ENCODE data around the gene ACSF3.

The ACSF3 gene

DNA sequence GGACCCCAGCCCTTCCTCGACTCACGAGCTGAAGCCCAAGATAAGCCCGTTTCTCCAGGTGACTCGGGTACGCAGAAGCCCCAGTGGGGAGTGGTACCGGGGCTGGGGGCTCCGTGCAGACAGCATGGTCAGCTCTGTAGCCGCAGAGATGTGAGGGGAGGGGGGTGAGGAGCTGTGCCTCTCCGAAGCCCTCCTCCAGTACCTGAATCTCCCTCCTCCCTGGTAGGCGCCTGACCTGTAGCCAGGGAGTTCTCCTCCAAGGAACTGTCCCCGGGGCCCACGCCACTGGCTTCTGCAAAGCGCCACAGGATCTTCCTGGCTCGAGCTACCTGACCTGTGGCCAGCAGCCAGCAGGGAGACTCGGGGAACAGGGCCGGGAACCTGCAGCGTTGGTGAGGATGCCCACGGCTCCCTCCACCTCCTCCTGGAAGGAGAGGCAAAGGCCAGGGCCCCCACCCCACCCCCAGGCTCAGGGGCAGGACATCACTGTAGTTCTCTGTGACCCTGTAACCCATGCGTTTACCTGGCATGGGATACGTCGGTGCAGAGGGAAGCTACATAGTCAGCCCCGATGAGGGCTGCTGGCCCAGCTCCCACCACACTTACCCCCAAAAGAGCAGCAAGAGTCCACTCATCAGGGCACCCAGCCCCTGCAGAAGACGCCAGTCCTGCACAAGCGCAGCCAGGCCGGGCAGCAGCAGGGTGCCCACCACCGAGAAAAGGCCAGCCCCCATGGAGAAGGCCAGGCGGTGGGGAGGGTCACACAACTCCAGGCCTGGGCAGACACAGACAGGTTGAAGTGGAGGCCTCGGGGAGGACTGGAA, 105.0 kb downstream of the ACSF3 start:
- intact Hi-C loops (cut with DNase I), result no loop called here
- no peak for DNase-seq

DNA sequence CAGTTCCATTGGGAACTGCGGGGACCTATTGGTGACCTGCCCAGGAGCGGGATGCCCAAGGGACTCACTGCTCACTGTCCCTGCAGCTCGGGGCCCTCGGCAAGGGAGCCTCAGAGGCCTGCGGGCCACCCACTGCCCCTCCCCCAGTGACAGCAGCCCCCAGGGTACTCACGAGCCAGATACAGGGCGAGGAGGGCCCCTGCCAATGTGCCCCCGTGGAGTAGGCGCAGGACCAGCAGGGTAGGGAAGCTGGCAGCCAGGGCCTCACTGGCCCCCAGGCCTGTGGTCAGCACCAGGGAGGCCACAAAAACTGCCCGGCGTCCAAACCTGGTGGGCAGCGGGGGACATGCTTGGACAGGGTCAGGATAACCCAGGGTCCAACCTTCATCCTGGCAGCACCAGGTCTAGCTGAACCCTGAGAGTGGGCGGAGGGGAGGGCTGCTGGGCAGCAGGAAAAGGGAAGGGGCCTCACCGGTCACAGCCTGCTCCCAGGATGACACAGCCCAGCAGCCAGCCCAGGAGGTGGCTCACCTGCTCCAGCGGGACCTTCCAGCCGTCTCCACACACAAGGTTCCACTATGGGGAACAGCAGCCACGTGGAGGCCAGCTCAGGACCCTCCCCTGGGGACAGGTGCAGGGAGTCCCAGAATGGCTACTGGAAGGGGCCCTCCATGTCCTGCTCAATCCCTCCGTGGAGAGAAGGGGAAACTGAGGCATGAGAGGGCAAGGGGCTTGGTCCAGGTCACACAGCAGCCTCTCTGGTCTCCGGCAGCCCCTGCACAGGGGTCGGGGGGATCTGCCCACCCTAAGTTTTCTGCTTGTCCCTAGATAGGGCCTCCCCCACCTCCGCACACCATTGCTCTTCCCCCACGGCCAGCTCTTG, 105.8 kb downstream of the ACSF3 start:
- intact Hi-C loops (cut with DNase I), result no loop called here
- no peak for DNase-seq

DNA sequence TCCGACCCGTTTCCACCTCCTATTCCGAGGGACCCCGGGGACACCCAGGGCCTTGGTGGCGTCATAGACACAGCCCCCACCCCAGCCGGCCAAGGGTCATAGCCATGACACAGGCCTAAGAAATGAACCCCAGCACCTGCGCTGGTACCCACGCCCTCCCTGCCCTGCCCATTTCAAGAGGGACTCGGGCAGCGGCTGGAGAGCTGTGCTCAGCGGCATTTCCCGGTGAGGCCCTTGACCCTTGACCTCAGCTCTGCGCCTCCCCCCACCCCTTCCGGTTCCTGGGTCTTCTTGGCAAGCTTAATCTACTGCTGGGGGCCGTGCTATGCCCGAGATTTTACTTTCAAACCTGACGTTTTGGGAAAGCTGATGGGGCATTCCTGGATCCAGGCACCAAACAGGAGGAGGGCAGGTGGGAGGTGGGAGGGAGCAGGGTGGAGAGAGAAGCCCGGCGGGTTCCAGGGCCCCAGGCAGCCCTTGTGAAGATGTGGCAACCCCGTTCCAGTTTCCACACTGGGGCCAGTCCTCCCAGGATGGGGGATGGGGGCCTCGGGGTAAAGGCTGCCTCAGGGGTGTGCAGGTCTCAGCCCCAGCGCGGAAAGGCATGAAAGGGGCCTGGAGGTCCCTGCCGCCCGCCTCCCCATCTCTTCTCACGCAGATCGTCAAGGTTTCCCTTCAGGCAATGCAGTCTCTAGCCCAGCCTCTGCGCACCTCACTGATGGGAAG, 106.6 kb downstream of the ACSF3 start, which contains the start of gene SLC22A31:
TSS of gene SLC22A31 (minus strand) at position 414 of the 726 bp plus-strand sequence. CDS start at position 378, 36 bp downstream.
- no peak for DNase-seq
- intact Hi-C loops (cut with DNase I), result no loop called here

DNA sequence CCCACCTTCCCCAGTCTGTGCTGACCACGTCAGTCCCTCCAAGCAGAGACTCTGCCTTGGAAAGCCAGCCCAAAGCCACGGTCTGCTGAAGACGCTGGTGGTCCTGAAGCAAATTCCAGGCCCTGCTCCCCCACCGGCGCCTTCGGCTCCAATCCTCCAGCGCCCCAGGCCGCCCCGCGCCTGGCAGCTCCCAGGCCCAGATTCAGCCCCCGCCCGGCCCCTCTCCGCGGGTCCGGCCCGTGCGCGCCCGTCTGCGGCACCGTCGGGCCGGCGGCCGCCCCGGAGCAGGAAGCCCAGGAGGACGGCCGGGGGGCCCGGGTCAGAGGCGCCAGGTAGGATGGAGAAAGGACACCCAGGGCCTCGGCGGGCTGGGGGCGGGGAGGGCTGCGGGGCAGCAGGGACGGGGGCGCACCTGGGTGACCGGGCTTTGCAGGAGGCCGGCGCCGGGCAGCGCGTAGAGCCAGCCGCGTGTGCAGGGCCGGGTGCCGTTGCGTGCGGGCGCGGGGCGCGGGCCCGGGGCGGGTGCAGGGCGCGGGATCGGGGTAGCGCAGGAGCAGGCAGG, 107.3 kb downstream of the ACSF3 start:
- intact Hi-C loops (cut with DNase I), result no loop called here
- DNase-seq, result no peak

DNA sequence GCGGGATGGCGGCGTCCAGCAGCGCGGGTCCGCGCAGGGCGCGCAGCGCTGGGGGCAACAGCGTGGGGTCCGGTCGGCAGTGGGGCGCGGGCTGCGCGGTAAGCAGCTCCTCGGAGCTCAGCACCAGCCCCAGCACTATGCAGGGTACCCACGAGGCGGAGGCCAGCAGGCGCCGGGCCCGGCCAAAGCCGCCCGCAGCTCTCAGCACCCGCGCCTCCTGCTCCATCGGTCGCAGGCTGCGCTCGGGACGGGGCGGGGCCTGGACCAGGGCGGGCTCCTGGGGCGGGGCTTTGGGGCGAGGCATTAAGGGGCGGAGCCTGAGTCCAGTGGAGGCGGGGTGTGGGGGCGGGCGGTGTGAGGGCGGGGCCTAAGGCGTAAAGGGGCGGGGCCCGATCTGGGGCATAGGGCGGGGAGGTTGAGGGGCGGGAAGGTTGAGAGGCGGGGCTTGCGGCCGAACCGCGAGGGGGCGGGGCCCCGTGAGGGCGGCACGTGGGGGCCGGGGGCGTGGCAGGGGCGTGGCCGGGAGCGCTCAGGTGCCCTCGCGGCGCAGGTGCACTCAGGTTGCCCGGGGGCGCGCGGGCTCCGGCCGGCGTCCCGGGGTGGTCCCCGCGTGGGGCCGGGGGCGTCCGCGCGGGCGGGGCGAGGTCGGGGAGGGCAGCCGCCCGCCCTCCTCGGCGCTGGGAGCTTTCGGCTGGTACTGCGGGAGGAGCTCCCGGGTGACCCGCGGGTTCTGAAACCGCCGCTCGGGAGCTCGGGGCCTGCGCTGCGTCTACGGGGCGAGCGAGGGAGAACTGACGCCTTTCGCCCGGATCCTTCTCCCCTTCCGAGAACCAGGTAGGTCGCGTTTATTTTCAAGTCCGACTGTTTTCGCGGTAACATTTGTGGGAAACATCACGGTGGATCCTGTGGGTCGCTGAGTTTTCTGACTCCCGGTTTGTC, 108.1 kb downstream of the ACSF3 start:
- intact Hi-C loops (cut with DNase I), result no loop called here
- DNase-seq, result peak in 36 of 42 donors; percentile 2 to 77 (median 48)

DNA sequence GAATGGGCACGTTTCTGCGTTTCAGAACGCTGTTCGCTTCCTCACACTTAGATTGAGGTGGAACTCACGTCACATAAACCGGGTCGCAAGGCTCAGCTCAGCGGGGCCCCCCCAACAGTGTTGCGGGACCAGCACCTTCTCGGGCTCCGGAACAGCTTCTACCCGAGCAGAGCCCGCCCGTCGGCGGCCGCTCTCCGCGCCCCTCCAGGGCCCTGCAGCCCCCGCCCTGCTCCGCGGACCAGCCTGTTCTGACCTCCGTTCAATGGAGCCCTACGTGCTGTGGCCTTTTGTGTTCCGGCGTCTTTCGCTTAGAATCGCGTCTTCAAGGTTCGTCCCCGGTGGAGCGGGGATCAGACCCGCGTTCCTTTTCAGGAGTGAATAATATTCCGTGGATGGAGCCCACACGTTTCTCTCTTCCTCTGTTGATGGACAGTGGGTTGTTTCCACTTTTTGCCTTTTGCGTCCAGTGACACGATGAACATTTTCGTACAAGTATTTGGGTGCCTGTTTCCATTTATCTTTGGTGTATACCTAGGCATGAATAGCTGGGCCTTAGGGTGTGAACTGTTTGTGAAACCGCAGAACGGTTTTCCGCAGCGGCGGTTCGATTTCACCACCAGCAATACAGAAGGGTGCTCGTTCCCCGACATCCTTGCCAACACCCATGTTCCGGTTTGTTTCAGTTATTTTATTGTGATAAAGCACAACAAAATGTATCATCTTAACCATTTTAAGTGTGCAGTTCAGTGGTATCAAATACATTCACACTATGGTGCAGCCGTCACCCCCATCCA, 109.0 kb downstream of the ACSF3 start:
- intact Hi-C loops (cut with DNase I), result no loop called here
- no peak for DNase-seq

All from head of caudate nucleus (tissue), 42 donors.